Measurements from ENCODE around the gene COMMD1.
"Not testable (repeated sequence)": the region's sequence is repeated elsewhere in the genome, so short reads cannot be mapped to it uniquely, and the experiment has no call there.

COMMD1 gene

DNA sequence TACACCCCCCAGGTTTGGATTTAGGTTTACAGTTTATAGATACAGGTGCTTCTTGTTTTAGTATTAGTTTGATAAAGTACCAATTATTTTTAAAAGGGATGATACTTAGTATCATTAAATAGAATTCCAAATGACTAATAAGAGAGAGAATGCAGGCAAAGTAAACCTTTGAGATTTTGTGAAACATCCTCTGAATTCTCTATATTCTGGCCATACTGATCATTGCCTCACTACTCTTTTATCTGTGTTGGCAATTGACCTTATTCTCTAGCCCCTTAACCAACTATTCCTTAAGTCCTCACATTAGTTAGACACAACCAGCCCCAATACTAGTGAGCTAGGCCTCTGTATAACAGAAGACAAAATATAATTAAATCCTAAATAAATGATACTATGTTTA is 125.4 kb downstream of the COMMD1 start:
- no peak for DNase-seq (ENCODE audit: low read depth, low spot score)
- Histone ChIP-seq H3K27ac (ENCODE audit: low read length) (no peak overlapping the region), H3K27me3 (ENCODE audit: control insufficient read depth, insufficient read depth, low read length) (no peaks in the 10 kb centered on the region), H3K9me3 (ENCODE audit: control insufficient read depth, insufficient read depth, low read length) (no peaks in the 10 kb centered on the region), H3K4me3 (ENCODE audit: low read length) (no peak overlapping the region), H3K4me1 (ENCODE audit: control insufficient read depth, insufficient read depth, low read length) (no peaks in the 10 kb centered on the region), H3K36me3 (ENCODE audit: control insufficient read depth, insufficient read depth, low read length) (no peaks in the 10 kb centered on the region)

DNA sequence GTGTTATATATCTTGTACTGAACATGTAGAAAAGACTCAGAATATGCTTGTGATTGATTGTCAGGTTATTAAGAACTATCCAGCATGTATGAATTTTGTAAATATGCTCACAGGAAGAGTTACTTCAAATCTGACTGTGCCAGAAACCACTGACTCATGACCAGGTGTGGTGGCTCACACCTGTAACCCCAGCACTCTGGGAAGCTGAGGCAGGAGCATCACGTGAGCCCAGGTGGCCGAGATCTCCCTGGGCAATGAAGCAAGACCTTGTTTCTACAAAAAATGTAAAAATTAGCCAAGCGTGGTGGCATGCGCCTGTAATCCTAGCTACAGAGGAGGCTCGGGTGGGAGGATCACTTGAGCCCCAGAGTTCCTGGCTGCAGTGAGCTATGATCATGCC is 126.6 kb downstream of the COMMD1 start:
- H3K9me3 ChIP-seq (ENCODE audit: control insufficient read depth, insufficient read depth, low read length), result no peaks in the 10 kb centered on the region
- no peak for DNase-seq (ENCODE audit: low read depth, low spot score)
- no peaks in the 10 kb centered on the region for H3K36me3 ChIP-seq (ENCODE audit: control insufficient read depth, insufficient read depth, low read length)
- H3K4me3 ChIP-seq (ENCODE audit: low read length), result no peak overlapping the region
- WGBS (ENCODE audit: insufficient coverage, insufficient read length), result no CpG with 5 or more reads among the region's 5 CpGs
- no peaks in the 10 kb centered on the region for H3K4me1 ChIP-seq (ENCODE audit: control insufficient read depth, insufficient read depth, low read length)
- H3K27me3 ChIP-seq (ENCODE audit: control insufficient read depth, insufficient read depth, low read length), result no peaks in the 10 kb centered on the region
- H3K27ac ChIP-seq (ENCODE audit: low read length), result no peak overlapping the region

DNA sequence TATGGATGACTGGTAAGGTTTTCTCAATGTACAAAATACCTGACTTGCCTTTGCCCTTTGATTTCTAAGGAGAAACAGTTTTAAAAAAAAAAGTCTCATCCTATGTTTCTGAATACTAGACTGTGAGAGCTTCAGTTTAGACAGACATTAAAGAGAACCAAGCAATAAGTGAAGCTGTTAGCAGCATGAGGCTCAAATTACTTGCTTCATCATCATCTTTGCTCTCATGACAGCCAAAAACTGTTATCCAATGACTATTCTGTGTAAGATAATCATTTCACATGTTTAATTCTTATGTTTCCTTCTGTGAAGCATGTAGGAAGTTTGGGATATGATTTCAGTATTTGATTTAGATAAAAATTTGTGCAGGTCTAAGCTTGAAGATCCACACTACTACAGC is 129.2 kb downstream of the COMMD1 start:
- no peak overlapping the region for H3K4me3 ChIP-seq (ENCODE audit: low read length)
- H3K27ac ChIP-seq (ENCODE audit: low read length), result no peak overlapping the region
- no peaks in the 10 kb centered on the region for H3K36me3 ChIP-seq (ENCODE audit: control insufficient read depth, insufficient read depth, low read length)
- H3K27me3 ChIP-seq (ENCODE audit: control insufficient read depth, insufficient read depth, low read length), result no peaks in the 10 kb centered on the region
- no peak for DNase-seq (ENCODE audit: low read depth, low spot score)
- no peaks in the 10 kb centered on the region for H3K9me3 ChIP-seq (ENCODE audit: control insufficient read depth, insufficient read depth, low read length)
- no peaks in the 10 kb centered on the region for H3K4me1 ChIP-seq (ENCODE audit: control insufficient read depth, insufficient read depth, low read length)

DNA sequence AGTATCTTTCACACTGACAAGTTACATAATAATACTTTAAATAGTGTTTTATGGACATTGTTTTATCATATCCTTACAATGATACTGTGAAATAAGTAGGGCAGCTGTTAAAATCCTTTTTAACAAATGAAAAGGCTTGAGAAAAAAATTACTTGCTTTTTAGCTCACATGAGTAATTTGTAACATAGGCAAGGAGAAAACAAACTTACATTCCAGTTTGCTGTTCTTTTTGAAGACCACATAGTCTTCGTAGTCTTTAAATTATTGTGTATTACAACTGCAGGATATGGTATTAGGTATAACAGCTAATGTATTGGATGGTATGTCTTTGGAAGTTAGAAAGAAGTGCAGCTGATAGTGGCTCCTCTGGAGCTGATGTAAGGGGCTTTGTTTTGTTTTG is 130.8 kb downstream of the COMMD1 start:
- no CpG with 5 or more reads among the region's 1 CpG for WGBS (ENCODE audit: insufficient coverage, insufficient read length)
- no peak for DNase-seq (ENCODE audit: low read depth, low spot score)
- Histone ChIP-seq H3K4me3 (ENCODE audit: low read length) (no peak overlapping the region), H3K36me3 (ENCODE audit: control insufficient read depth, insufficient read depth, low read length) (no peaks in the 10 kb centered on the region), H3K27me3 (ENCODE audit: control insufficient read depth, insufficient read depth, low read length) (no peaks in the 10 kb centered on the region), H3K4me1 (ENCODE audit: control insufficient read depth, insufficient read depth, low read length) (no peaks in the 10 kb centered on the region), H3K9me3 (ENCODE audit: control insufficient read depth, insufficient read depth, low read length) (no peaks in the 10 kb centered on the region), H3K27ac (ENCODE audit: low read length) (no peak overlapping the region)

DNA sequence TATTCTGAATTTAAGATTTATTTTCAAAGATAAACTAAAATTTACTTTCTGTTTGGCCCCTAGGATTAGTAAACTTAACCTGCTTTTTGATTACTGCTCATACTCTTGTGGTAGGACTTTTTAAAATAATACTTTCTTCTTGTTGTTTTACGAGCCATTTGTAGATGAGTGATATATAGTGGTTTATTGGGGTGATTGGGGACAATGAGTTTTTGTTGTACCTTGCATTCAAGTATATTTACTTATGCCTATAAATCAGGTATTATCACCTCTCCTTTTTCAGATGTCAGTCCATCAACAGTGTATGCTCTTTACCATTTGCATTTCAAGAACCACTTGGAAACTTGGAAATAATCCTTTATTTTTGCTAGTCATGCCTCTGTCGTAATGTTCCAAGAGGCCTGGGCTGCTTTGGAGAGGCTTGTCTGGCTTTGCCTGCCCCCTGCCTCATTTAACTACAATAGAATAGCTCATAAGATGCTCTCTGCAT is 131.3 kb downstream of the COMMD1 start:
- H3K27me3 ChIP-seq (ENCODE audit: control insufficient read depth, insufficient read depth, low read length), result no peaks in the 10 kb centered on the region
- no peaks in the 10 kb centered on the region for H3K4me1 ChIP-seq (ENCODE audit: control insufficient read depth, insufficient read depth, low read length)
- WGBS (ENCODE audit: insufficient coverage, insufficient read length), result 100% methylated on average over 1 of the region's 2 CpGs

DNA sequence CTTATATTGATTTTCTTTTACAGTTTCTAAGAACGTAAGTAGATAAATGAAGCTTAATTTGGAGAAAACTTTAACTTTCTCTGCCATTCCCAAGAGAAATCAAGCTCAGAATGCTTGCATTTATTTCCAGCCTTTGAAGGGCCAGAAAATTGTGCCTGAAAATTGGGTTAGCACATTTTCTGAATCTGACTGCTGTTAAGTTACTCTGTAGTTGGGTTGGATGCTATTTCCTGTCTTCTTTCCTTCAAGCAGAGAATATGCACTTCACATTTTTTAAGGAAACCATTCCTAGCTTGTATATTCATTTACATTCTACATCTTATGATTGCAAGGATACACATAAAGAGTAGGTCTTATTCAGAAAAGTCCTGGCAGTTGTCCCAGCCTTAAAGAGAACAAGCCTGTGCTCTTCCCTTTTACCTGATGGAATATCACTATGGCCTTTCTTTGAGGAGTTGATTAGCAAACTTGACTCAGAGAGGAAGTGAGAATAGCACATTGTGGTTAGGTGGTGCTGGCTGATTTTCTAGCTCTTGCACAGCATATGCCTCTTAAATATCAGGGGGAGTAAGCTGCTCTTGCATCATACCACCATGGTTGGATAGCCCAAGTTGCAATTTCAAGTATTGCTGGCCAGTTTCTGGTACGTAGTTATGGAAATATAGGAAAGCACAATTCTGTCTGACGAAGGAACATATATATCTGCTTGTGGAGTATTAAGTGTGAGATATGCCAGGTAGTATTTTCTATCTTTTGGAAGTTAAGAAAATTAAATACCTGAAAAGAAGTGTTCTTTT is 133.7 kb downstream of the COMMD1 start:
- H3K36me3 ChIP-seq (ENCODE audit: control insufficient read depth, insufficient read depth, low read length), result no peaks in the 10 kb centered on the region
- no peaks in the 10 kb centered on the region for H3K4me1 ChIP-seq (ENCODE audit: control insufficient read depth, insufficient read depth, low read length)
- DNase-seq (ENCODE audit: low read depth, low spot score), result no peak
- WGBS (ENCODE audit: insufficient coverage, insufficient read length), result no CpG with 5 or more reads among the region's 3 CpGs
- no peaks in the 10 kb centered on the region for H3K27me3 ChIP-seq (ENCODE audit: control insufficient read depth, insufficient read depth, low read length)
- H3K4me3 ChIP-seq (ENCODE audit: low read length), result no peak overlapping the region
- H3K27ac ChIP-seq (ENCODE audit: low read length), result no peak overlapping the region
- H3K9me3 ChIP-seq (ENCODE audit: control insufficient read depth, insufficient read depth, low read length), result no peaks in the 10 kb centered on the region

More for the DNA sequence above, 131.3 kb downstream of the COMMD1 start:
- DNase-seq (ENCODE audit: low read depth, low spot score), result no peak
- Histone ChIP-seq H3K9me3 (ENCODE audit: control insufficient read depth, insufficient read depth, low read length) (no peaks in the 10 kb centered on the region), H3K36me3 (ENCODE audit: control insufficient read depth, insufficient read depth, low read length) (no peaks in the 10 kb centered on the region), H3K4me3 (ENCODE audit: low read length) (no peak overlapping the region), H3K27ac (ENCODE audit: low read length) (no peak overlapping the region)

DNA sequence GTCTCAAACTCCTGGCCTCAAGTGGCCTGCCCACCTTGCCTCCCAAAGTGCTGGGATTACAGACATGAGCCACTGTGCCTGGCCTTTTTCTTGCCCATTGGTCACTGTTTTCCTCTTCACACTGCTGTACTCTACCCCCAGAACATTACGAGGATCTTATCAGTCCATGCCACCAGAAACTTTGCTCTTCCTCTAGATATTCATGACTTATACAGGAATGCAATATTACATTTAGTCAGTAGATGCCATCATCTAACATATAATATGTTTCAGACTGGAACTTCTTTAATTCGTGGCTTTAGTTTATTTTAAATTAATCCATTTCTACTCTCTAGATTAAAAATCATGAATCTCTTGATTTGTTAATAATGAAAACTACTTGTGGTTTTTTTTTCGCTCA is 135.5 kb downstream of the COMMD1 start:
- no peak for DNase-seq (ENCODE audit: low read depth, low spot score)
- H3K9me3 ChIP-seq (ENCODE audit: control insufficient read depth, insufficient read depth, low read length), result peaks cover 3% of the 10 kb centered on the region
- H3K4me3 ChIP-seq (ENCODE audit: low read length), result no peak overlapping the region
- H3K27ac ChIP-seq (ENCODE audit: low read length), result no peak overlapping the region
- no peaks in the 10 kb centered on the region for H3K4me1 ChIP-seq (ENCODE audit: control insufficient read depth, insufficient read depth, low read length)
- no CpG with 5 or more reads among the region's 3 CpGs for WGBS (ENCODE audit: insufficient coverage, insufficient read length)
- no peaks in the 10 kb centered on the region for H3K27me3 ChIP-seq (ENCODE audit: control insufficient read depth, insufficient read depth, low read length)
- H3K36me3 ChIP-seq (ENCODE audit: control insufficient read depth, insufficient read depth, low read length), result no peaks in the 10 kb centered on the region

DNA sequence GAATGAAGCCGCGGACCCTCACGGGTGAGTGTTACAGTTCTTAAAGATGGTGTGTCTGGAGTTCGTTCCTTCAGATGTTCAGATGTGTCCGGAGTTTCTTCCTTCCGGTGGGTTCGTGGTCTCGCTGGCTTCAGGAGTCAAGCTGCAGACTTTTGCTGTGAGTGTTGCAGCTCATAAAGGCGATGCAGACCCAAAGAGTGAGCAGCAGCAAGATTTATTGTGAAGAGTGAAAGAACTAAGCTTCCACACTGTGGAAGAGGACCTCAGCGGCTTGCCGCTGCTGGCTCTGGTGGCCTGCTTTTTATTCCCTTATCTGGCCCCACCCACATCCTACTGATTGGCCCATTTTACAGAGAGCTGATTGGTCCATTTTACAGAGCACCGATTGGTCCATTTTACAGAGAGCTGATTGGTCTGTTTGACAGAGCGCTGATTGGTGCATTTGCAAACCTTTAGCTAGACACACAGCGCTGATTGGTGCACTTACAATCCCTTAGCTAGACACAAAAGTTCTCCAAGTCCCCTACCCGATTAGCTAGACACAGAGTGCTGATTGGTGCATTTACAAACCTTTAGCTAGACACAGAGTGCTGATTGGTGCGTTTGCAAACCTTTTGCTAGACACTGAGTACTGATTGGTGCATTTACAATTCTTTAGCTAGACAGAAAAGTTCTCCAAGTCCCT is 136.4 kb downstream of the COMMD1 start:
- WGBS (ENCODE audit: insufficient coverage, insufficient read length), result no CpG with 5 or more reads among the region's 16 CpGs
- H3K9me3 ChIP-seq (ENCODE audit: control insufficient read depth, insufficient read depth, low read length); H3K27ac ChIP-seq (ENCODE audit: low read length); H3K4me3 ChIP-seq (ENCODE audit: low read length); H3K36me3 ChIP-seq (ENCODE audit: control insufficient read depth, insufficient read depth, low read length); H3K27me3 ChIP-seq (ENCODE audit: control insufficient read depth, insufficient read depth, low read length); H3K4me1 ChIP-seq (ENCODE audit: control insufficient read depth, insufficient read depth, low read length); DNase-seq (ENCODE audit: low read depth, low spot score): not testable (repeated sequence)

DNA sequence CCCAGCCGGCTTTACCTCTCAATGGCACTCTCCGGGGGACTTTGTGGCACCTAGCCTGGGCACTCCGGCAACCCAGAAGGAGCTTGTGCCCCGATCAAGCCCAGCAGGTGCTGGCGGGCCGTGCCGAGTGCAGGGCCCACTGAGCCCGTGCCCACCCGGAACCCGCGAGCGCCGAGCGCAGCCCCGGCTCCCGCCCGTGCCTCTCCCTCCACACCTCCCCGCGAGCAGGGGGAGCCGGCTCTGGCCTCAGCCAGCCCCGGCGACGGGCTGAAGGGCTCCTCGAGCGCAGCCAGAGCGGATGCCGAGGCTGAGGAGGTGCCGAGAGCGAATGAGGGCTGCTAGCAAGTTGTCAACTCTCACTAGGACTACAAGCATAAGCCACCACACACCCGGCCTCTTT is 136.9 kb downstream of the COMMD1 start:
- Histone ChIP-seq H3K27ac (ENCODE audit: low read length) (no peak overlapping the region), H3K9me3 (ENCODE audit: control insufficient read depth, insufficient read depth, low read length) (peaks cover 3% of the 10 kb centered on the region), H3K4me3 (ENCODE audit: low read length) (no peak overlapping the region), H3K36me3 (ENCODE audit: control insufficient read depth, insufficient read depth, low read length) (no peaks in the 10 kb centered on the region), H3K4me1 (ENCODE audit: control insufficient read depth, insufficient read depth, low read length) (no peaks in the 10 kb centered on the region), H3K27me3 (ENCODE audit: control insufficient read depth, insufficient read depth, low read length) (no peaks in the 10 kb centered on the region)
- no peak for DNase-seq (ENCODE audit: low read depth, low spot score)
- no CpG with 5 or more reads among the region's 30 CpGs for WGBS (ENCODE audit: insufficient coverage, insufficient read length)

DNA sequence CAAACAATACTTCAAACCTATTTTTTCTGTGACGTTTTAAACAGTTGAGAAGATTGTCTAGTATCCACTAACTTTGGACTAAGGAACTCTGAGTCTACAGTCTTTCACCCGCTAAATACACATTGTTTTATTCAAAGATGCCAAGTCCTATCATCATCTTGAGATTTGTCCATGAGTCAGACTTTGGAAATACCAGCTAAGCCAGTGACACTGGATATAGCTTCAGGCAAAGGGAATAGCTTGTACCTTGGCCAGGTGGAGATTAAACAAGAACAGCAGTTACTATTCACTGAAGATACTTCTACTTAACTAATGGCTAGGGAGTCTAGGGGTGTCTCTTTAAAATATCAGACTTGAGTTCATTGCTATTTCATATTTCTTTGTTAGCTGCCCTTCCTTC is 137.5 kb downstream of the COMMD1 start:
- Histone ChIP-seq H3K27me3 (ENCODE audit: control insufficient read depth, insufficient read depth, low read length) (no peaks in the 10 kb centered on the region), H3K9me3 (ENCODE audit: control insufficient read depth, insufficient read depth, low read length) (peaks cover 3% of the 10 kb centered on the region), H3K27ac (ENCODE audit: low read length) (no peak overlapping the region), H3K4me3 (ENCODE audit: low read length) (no peak overlapping the region), H3K36me3 (ENCODE audit: control insufficient read depth, insufficient read depth, low read length) (no peaks in the 10 kb centered on the region), H3K4me1 (ENCODE audit: control insufficient read depth, insufficient read depth, low read length) (no peaks in the 10 kb centered on the region)
- no CpG with 5 or more reads among the region's 2 CpGs for WGBS (ENCODE audit: insufficient coverage, insufficient read length)
- DNase-seq (ENCODE audit: low read depth, low spot score), result no peak
